Hippocampal formation (tissue), 2 donors: ENCODE results near the gene VAV3.

Experiments
- DNase-seq, 2 donors: peaks; one replicate each; lab custom pipeline; 2025; lab: John Stamatoyannopoulos, UW

VAV3 gene

GRCh38 chr1:107590087-107590486 lies 374.9 kb downstream of the VAV3 start:
- no peak for DNase-seq

DNA sequence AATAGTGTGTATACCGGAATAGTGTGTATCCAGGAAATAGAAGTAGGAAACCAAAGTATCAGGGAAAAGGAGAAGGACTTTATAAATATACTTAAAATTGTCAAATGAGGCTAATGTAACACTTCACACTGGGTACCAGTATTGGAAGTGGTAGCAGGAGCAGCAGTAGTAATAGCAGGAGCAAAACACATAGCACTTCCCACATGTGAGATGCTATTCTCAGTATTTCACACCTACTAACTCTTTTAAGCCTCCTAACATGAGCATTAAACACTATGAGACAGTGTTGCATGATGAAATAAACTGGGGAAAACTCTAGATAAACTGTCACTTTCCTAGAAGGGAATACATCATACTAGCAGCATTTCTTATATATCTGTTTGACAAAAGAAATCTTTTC lies 376.7 kb downstream of the VAV3 start:
- no peak for DNase-seq

DNA sequence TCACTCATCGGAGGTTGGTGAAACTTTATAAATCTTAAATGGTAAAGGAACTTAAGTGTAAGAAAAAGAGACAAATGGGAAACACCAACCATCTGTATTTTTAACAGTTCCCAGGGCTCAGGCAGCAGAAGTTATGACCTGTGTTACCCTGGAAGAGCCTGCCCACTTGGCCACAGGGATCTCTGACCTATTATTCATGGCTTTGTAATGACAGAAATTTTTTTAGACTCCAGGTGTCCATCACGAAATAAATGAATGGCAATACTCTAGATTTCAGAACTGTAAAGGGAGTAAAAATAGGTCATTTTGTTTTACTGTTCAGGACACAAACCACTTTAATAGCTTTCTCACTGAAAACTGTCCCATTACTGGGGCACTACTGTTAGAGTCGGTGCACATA lies 389.8 kb downstream of the VAV3 start:
- no peak for DNase-seq

- no peak for DNase-seq
These were observed 390.9 kb downstream of the VAV3 start for GRCh38 chr1:107574044-107574443.

DNA sequence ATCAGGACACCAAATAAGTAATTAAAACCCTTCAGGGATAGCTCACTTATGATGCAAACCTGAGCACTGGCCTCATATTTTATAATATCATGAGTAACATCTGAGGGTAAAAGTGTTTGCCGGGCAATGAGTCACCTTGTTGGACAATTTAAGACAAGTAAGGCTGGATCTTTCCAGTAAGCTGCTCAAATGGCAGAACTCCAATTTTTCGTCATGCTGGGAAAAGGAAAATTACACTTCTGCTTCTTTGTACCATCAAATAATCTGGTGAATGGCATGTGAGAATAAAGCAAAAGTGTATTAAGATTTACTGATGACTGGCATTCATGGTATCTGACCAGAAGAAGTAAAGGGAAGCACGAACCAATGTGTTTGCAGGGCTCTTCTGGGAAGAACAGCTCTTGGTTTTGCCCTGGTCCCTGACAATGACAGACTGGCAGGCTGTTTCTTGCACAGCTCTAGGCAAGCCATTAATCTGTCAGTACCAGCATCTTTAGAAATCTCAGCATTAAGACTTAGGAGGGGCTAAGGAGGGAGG lies 392.2 kb downstream of the VAV3 start:
- DNase-seq = no peak

DNA sequence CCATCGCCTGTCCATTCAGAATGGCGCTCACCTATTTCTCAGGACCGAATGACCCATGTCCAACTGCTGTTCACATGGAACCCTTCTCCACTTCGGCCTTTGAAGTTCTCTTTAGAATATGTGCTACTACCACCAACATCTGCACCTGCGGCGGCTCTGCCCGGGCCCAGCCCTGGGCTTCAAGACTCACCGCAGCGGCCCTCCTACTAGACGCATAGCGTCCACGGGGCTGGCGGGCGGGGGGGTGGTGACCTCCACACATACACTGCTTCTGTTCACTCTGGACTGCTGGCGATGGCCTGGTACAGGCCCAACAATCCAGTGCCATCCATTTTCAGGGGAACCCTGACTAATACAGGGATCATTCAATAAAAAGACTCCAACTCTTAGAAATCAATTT lies 394.2 kb downstream of the VAV3 start:
- DNase-seq = no peak

DNA sequence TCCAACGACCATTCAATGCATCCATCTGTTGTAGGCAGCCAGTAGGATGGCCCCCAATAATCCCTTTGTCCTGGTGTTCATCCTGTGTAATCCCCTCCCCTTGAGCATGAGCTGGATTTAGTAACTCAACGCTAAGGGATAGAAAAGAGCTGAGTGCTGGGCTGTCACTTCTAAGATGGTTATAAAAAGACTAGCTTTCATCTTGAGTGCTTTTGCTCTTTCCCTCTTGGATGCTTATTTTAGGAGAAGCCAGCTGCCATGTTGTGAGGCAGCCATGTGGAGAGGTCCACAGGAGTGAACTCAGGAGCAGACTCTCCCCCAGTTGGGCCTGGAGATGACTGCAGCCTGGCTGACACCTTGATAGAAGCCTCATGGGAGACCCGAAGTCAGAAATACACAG lies 401.5 kb downstream of the VAV3 start:
- no peak for DNase-seq

DNA sequence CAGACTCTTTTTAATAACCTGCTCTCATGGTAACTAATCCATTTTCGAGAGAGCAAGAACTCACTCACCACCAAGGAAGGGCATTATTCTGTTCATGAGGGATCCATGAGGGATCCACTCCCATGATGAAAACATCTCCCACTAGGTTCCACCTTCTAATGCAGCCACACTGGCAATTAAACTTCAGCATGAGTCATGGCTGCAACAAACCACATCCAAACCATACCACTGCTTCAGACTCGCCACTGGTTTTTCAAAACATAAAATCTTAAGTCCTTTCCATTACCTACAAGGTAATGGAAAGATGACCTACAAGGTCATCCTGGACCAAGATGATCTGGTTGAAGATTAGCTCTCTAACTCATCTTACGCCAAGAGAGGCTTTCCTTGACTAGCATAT lies 405.1 kb downstream of the VAV3 start:
- no peak for DNase-seq

GRCh38 chr1:107557095-107557494 lies 407.9 kb downstream of the VAV3 start:
- no peak for DNase-seq

- no peak for DNase-seq
These were observed 409.4 kb downstream of the VAV3 start for GRCh38 chr1:107555578-107555977.

DNA sequence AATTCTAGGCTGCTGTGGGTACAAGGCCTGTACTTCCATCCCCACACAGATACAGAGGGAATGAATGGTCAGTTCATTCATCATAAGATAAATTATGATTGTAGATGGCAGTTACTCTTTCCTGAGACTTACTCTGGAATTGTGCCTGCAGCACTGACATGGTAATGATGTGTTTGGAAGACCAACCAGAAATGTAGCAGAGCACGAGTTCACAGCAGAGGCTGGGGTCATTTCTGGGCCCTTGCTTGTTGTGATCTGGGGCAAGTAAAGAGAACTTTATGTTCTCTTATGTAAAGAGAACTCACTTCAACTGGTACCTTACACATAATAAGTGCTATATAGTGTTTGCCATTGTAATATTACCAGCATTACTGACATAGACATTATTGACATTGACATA lies 412.2 kb downstream of the VAV3 start:
- DNase-seq = no peak

GRCh38 chr1:107551456-107551855 lies 413.5 kb downstream of the VAV3 start:
- DNase-seq = peak in 1 of 2 donors; percentile 29

- no peak for DNase-seq
These were observed 414.6 kb downstream of the VAV3 start for GRCh38 chr1:107550358-107550757.

DNA sequence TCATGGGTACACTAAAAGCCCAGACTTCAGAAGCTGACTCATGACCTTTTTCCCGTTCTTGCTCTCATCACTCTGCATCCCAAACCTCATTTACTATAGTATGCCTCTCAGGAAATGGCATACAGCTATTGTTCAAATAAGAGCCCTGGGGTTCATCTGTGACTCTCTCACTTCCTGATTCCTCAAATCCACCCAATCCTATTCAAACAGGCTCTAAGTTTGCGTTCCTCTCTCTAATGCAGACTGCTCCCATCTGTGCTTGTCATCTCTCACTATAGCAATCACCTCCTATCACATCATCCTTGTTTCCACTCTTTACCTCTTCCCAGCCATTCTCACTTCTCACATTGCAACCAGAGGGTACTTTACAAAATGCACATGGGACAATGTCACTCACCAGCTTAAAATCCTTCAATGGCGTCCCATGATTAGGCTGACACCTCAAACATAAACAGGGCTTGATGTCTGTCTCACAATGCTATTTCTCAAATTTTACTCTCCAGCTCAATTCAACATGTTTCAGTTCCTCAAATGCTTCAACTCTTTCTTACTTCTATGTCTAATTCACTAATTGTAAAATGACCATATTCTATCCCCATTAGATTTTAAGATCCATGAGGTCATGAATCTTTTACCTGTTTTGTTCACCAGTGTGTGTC lies 415.7 kb downstream of the VAV3 start:
- no peak for DNase-seq

DNA sequence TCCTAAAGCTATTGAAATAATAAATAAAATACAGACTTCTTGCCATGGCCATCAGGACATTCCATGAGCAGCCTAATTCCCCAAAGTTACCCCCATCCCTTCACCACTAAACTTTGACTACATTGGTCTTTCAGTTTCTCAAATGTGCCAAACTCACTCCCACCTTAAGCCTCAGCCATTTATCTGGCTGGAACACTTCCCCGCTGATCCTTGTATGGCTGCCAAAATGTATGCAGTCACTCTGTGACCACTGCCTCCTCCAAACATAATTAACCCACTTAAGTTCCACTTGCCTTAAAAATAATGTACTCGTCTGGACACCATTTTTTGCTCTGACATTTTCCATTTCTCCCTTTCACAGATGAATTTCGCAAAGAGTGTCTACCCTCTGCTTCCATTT lies 416.7 kb downstream of the VAV3 start:
- no peak for DNase-seq

- DNase-seq = no peak
These were observed 417.4 kb downstream of the VAV3 start for GRCh38 chr1:107547363-107548155.

GRCh38 chr1:107546576-107546975 lies 418.4 kb downstream of the VAV3 start:
- DNase-seq = no peak

- DNase-seq = no peak
These were observed 419.1 kb downstream of the VAV3 start for GRCh38 chr1:107545879-107546278.

DNA sequence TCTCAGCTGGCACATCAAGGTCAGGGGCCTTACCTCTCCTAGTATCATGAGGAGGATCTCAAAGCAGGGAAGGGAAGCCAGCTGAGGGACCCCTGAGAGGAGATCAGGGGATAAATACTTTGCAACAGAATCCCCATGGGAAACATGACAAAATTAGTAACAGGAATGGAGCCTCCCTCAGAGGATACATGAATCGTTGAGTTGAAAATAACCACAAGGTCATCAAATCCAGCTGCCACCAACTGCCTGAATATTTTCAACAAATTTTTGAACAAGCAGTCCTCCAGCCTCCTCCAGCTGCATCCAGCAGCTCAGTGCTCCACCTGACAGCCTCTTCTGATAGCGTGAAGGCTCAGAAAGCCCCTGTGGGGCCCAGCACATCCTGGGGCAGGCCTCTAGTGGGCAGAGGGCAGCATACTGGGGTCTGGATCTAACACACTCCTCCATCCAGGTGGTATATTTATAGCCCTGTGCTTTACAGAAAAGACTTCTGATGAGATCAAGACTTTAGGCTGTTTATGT lies 419.9 kb downstream of the VAV3 start:
- DNase-seq = no peak

- no peak for DNase-seq
These were observed 420.7 kb downstream of the VAV3 start for GRCh38 chr1:107544285-107544684.

DNA sequence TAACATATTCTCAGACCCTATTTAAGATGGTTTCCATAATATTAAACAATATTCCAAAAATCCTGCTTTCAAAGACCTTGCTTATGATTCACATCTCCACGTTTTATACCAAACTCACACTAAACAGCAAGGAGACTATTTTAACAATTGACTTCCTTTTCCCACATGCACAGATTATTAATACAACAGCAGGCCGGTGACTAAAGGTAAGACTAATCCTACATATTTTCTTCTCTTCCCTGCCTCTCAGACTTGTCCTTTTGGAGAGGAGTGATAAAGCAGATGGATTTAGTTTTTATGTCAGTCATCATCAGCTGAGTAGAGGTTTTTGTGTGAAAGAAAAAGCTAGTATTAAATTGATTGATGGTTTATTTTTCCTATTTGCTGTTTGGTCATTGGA lies 423.6 kb downstream of the VAV3 start:
- no peak for DNase-seq

GRCh38 chr1:107538502-107538901 lies 426.5 kb downstream of the VAV3 start:
- no peak for DNase-seq

DNA sequence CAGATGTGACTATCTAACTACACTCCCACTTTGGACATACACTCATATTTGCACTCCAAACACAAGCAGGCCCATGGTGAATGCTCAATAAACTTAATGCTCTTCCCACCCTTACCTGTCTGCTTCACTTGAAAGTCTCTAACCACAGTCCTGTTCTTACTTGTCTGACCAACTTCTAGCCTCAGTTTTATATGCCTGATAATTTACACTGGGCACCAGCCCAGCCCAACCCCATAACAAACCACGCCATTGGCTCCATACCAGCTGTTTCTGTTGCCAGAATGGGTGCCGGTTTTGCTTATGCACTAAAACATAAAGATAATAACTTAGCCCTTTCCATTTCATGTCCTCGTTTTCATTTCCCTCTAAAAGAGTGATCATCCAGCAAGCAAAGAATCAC lies 428.7 kb downstream of the VAV3 start:
- DNase-seq = no peak
